HTR-8/SVneo (cell line): ENCODE data around the gene METTL16.
A peak's percentile ranks its signal among the peaks of the same experiment; 100 is the strongest.

Experiments
- DNase-seq: peaks from one replicate; pipeline ENCODE4 v3.0.0; 2011; ENCODE audit warnings: low spot score, mixed read lengths; ENCODE audit not compliant: insufficient read length
- FAIRE-seq: peaks from 2 replicates; lab custom pipeline; 2011; peaks lifted over from hg19 to GRCh38; lab: Jason Lieb, UNC

The METTL16 gene

DNA sequence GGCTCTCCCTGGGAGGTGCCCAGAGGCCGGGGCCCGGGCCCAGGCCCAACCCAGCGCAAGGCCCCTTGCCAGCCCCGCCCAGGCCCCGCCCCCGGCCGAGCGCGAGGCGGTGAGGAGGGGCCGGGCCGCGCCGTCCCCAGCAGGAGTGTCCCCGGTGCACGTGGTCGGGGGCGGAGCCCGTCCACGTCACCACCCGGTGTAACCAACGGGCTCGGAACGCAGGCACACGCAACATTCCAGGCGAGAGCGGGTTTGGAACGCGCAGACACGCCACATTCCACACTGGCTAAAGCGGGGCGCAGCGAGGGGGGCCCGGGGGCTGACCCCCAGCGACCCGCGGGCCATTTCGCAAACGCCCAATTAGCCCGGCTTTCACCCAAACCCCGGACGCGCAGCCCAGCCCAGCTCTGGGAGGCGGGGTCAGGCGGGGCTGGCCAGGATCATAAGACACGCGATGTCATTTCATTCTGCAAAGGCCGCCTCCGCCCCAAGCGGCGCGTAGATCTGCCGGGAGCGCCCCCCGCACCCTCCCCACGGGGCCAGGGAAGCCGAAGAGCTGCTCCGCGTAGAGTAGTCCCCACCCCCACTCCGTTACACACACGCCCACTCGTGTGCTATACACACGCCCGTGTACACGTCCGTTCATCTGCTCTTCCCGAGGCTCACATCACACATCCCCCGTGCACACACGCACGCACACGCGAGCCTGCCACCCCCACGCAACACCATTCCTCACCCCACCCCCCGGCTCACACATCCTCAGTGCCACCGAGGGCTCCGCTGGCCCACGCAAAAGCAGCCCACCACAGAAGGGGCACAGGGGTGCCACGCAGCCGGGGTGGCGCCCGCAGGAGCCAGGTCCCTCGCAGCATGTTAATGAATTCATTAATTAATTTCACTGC, 111.9 kb downstream of the METTL16 start:
- FAIRE-seq: peak; percentile 99
- DNase-seq: peak; percentile 95

DNA sequence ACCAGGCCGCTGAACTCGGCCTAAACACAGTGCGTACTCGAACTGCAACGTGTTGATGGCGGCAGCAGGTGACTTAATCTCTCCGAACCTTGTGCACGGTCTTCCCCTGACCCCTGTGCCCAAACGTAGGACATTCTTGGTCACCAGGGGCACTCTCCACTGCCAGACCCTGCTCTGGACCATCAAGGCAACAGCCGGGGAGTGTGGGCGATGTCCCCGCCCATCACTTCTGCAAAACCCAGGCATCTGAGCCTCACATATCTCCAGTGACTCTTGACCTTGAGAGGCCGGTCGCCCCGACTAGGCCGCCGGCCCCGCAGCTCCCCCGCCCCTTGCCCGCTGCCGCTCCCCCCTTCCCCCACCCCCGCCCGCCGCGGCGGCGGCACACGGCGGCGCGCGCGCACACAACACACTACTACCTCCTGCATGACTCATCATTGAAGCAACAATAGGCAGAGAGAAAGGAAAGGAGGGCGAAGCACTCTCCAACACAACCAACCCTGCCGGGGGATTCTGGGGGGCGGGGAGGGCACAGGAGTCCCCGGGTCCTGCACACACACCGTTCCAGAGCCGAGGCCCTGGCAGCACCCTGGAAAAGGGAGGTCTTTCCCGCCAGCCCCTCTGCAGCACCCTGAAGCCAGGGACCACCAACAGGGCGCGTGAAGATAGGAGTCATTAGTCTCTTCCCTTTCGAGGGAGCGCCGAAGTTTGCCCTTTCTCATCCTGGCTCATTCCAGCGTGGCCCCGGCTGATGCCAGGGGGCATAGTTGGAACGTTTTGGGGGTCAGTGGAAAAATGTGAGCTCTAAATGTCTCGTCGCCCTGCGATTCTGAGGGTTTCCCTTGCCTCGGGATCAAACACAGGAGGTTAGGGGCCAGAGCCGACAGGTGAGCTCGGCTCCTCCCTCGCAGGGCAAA, 112.8 kb downstream of the METTL16 start:
- FAIRE-seq (peak; percentile 96), DNase-seq (peak; percentile 70)

GRCh38 chr17:2398182-2398581, 113.5 kb downstream of the METTL16 start:
- no peak for FAIRE-seq
- no peak for DNase-seq

DNA sequence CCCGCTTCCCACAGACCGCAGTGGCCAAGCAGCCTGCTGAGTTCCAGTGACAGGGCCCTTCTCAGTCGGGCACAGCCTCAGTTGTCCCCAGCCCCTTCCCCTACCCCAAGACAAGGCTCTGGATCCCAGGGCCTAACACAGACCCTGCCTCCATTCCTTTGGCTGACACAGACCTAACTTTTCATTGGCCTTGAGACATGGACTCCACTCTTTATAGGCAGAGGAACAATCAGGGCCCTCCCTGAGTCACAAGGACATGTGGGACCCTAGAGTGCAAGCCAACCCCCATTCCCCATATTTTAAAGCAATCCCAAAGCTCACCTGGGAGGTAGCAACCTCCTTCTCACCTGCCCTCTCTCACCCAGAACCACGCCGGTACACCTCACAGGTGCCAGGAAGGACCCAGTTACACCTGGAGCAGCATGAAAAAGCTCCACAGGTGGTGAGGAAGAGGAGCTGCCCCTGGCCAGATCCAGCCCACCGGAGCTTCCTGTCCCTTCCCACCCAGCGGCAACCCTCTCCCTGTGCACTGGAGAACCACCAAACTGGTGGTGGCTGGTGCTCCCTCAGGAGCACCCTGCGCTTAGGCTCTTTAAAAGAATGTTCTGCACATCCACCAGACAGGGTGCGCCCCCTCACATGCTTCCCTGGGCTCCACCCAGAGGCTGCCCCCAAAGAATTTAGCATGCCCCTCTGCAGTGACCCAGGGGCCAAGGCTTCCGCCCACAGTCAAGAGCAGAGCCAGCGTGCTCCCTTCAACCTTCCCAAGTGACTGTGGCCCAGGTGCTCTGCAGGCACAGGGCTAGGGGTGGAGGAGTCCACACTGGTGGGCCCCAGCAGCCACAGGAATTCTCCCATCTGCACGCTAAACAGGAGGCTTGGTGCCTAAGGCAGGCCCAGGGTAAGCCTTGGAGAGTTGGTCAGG, 114.2 kb downstream of the METTL16 start:
- DNase-seq (no peak), FAIRE-seq (peak; percentile 38)

- FAIRE-seq: peak; percentile 95
- peak; percentile 95 for DNase-seq
Measured at GRCh38 chr17:2396568-2397246, 115.0 kb downstream of the METTL16 start.

- peak; percentile 58 for FAIRE-seq
- no peak for DNase-seq
Measured at GRCh38 chr17:2396192-2396567, 115.5 kb downstream of the METTL16 start.

- FAIRE-seq (no peak), DNase-seq (no peak)
Measured at GRCh38 chr17:2395258-2396181, 116.2 kb downstream of the METTL16 start.

GRCh38 chr17:2394775-2395201, 116.9 kb downstream of the METTL16 start:
- FAIRE-seq (no peak), DNase-seq (no peak)

GRCh38 chr17:2393954-2394749, 117.5 kb downstream of the METTL16 start:
- DNase-seq (no peak), FAIRE-seq (no peak)

GRCh38 chr17:2393174-2393953, 118.3 kb downstream of the METTL16 start:
- peak; percentile 93 for DNase-seq
- peak; percentile 97 for FAIRE-seq

DNA sequence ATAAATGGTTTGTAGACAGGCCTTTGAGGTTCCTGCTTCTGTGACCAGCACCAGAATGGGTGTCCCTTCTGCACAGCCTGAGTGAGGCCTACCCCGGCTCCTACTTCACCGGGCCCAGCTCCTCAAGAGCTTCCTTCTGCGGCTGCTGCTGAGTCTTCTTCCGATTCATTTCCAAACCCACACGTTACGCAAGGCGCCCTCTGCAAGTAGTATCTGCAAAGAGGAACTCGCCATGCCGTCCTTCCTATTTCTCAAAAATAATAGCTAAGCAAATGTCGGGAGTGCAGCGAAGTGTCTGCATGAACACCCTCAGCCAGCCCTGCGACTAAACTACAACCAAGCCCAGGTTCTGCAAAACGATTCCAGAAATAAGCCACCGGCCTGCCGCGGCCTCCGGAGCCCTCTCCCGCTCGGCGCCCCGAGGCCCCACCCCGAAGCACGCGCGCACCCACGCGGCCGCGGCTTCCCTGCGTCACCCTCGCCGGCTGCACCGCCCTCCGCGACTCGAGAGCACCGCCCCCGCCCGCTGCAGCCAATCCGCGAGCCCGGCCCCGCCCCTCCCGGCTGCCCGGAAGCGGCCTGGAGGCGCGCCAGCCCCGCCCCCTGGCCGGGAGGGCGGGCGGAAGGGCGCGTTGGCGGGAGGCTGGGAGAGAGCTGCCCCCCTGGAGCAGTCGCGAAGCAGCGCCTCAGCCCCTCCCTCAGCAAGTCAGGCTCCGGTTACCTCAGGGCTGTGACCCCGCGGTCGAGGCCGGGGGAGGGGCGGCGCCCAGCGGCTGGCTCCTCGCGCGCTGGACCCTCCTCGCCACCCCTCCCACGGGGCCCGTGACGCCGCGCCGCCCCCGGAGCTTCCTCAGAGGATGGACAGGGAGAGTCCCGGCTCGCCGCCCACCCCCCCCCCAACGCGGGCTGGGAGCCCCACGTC, 119.2 kb downstream of the METTL16 start:
- peak; percentile 99 for FAIRE-seq

GRCh38 chr17:2391597-2392251, 120.0 kb downstream of the METTL16 start:
- DNase-seq (no peak), FAIRE-seq (peak; percentile 13)

More for the DNA sequence above, 119.2 kb downstream of the METTL16 start:
- DNase-seq: peak; percentile 94

- FAIRE-seq (peak; percentile 9), DNase-seq (no peak)
Measured at GRCh38 chr17:2390199-2390836, 121.4 kb downstream of the METTL16 start.

GRCh38 chr17:2388683-2389055, 123.0 kb downstream of the METTL16 start:
- DNase-seq (no peak), FAIRE-seq (no peak)
